VCaP (cell line): ENCODE measurements around the gene KRTAP5-11.

Experiments
- H3K27ac ChIP-seq: fragments of 450-650 bp; 2 replicates; pipeline ENCODE4 v1.5.1; 2017
- CTCF ChIP-seq: fragments of 450-650 bp; conservative IDR thresholded peaks from 2 replicates; pipeline ENCODE4 v1.5.1; 2017; ENCODE audit warnings: mild to moderate bottlenecking, moderate library complexity

Gene KRTAP5-11

GRCh38 chr11:71555508-71555907 is 27.2 kb downstream of the KRTAP5-11 start:
- no peak overlapping the region for H3K27ac ChIP-seq
- TF ChIP-seq CTCF, result no peak

GRCh38 chr11:71554996-71555395 is 27.7 kb downstream of the KRTAP5-11 start:
- TF ChIP-seq CTCF, result no peak
- no peak overlapping the region for H3K27ac ChIP-seq

GRCh38 chr11:71551711-71552110 is 31.0 kb downstream of the KRTAP5-11 start:
- TF ChIP-seq CTCF, result no peak

GRCh38 chr11:71548716-71549151 is 33.9 kb downstream of the KRTAP5-11 start:
- H3K27ac ChIP-seq, result no peak overlapping the region
- TF ChIP-seq CTCF, result no peak

More at GRCh38 chr11:71551711-71552110, 31.0 kb downstream of the KRTAP5-11 start:
- H3K27ac ChIP-seq, result no peak overlapping the region

GRCh38 chr11:71548120-71548519 is 34.6 kb downstream of the KRTAP5-11 start, which contains the start of gene KRTAP5-9:
TSS of gene KRTAP5-9 (plus strand) at chr11:71548420. CDS start at chr11:71548658, 238 bp downstream.
- H3K27ac ChIP-seq, result no peak within 1 kb of the TSS
- TF ChIP-seq CTCF, result no peak

- H3K27ac ChIP-seq, result no peak overlapping the region
- TF ChIP-seq CTCF, result no peak
These were observed 37.2 kb downstream of the KRTAP5-11 start for GRCh38 chr11:71545405-71545966.

- no peak for TF ChIP-seq CTCF
These were observed 38.0 kb downstream of the KRTAP5-11 start for GRCh38 chr11:71544525-71545214.

More at GRCh38 chr11:71544525-71545214, 38.0 kb downstream of the KRTAP5-11 start:
- no peak overlapping the region for H3K27ac ChIP-seq
